SK-N-SH (cell line): Measurements from ENCODE around the gene UBFD1.

ENCODE experiments used
- CTCF ChIP-seq: fragments of 200-600 bp; sonication (generic); IDR thresholded peaks from 2 replicates; pipeline ENCODE4 v1.6.1; 2017; ENCODE audit warnings: antibody characterized with exemption, mild to moderate bottlenecking, moderate library complexity
- GABPA ChIP-seq: IDR thresholded peaks from 2 replicates; pipeline ENCODE4 v1.4.0; 2012; ENCODE audit warnings: low read depth, mild to moderate bottlenecking
- GATA2 ChIP-seq: sonication (generic); formaldehyde crosslinking; IDR thresholded peaks from 2 replicates; pipeline ENCODE4 v1.5.0; 2020; ENCODE audit warnings: mild to moderate bottlenecking, missing genetic modification reagents
- ZBTB33 ChIP-seq: IDR thresholded peaks from 2 replicates; pipeline ENCODE4 v1.4.0; 2012; ENCODE audit warnings: low read depth, borderline replicate concordance
- TF ChIP-seq, protein P1 (sequence below): fragments of 150-350 bp; IDR thresholded peaks from 2 replicates; pipeline ENCODE4 v1.6.1; 2017; ENCODE audit warnings: antibody characterized with exemption, low read length, low read depth, borderline replicate concordance

DNA sequence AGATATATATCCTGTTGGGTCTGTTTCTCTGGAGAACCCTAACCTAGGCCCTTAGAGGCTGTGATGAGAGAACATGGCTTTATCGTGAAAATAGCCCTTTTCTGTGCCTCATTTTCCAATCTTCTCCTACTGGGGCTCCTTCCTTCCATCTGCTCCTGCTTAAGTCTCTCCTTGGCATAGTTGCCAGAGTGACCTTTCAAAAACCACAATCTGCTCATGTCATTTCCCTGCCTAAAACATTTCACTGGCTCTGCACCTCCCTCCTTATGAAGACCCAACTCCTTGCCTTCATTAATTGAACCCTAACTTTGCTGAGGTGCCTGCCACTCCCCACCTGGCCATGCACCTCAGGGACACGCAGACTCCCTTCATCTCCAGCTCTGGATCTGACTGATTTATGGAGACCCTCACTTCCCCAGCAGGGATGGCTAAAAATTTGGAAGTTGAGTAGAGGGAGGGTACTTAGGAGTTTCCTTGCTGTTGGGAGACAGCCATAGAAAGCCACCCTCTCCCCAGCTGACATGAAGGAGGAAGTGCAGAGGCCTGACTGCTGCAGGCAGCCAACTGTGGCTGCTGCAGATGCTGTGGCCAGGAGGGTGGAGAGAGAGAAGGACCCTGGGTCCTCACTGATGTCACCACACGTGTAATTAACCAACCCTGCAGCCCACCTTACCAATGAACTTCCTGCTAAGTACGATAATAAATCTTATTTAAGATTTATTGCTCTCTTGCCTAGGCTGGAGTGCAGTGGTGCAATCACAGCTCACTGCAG, 41.0 kb upstream of the UBFD1 start:
- no peak for TF ChIP-seq CTCF
- no peak for TF ChIP-seq GATA2 (CRISPR knock-in tag)
- TF ChIP-seq, protein P1, sequence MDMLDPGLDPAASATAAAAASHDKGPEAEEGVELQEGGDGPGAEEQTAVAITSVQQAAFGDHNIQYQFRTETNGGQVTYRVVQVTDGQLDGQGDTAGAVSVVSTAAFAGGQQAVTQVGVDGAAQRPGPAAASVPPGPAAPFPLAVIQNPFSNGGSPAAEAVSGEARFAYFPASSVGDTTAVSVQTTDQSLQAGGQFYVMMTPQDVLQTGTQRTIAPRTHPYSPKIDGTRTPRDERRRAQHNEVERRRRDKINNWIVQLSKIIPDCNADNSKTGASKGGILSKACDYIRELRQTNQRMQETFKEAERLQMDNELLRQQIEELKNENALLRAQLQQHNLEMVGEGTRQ, result no peak
- TF ChIP-seq ZBTB33, result no peak
- no peak for TF ChIP-seq GABPA
